HG03354 (cell line): ENCODE data around the gene SMARCC1.

Experiments
- ATAC-seq: cut with Tn5 transposase; IDR thresholded peaks from one replicate; pipeline ENCODE4 v1.9.1; 2021; ENCODE audit warnings: mild to moderate bottlenecking; ENCODE audit not compliant: unreplicated experiment, poor library complexity, severe bottlenecking

SMARCC1 gene

DNA sequence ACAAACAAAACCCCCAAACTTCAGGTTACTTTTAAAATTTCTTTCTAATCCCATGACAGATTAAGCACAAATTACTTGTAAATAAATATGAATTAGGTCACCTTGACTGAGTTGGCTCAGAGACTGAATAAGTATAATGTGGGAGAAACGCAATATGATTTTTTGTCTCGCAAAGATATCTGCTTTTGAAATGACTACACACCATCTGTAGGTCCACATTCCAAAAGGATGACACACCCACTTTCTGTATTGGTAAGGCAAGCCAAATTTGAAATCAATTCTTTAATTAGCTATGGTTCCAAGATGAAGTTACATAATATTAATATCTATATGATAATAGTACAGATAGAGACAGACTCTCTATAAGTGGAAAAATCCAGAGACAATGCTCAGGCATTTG lies 136.1 kb downstream of the SMARCC1 start:
- no peak for ATAC-seq

DNA sequence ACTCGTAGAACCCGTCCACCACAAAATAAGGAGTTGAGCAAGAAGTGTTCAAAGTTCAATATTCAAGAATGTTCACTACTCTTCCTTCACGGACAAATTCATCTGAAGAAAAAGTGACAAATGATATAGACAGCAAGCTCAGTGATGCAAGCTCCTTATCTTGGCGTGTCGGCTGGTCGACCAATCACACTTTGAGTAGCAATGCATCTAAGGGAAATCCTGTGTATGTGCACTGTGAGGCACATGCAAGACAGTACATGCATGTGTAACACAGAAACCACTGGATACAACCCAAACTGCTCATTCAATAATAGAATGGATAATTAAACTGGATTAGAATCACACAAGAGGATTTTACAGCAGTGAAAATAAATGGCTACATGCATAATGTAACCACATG lies 138.6 kb downstream of the SMARCC1 start:
- no peak for ATAC-seq

DNA sequence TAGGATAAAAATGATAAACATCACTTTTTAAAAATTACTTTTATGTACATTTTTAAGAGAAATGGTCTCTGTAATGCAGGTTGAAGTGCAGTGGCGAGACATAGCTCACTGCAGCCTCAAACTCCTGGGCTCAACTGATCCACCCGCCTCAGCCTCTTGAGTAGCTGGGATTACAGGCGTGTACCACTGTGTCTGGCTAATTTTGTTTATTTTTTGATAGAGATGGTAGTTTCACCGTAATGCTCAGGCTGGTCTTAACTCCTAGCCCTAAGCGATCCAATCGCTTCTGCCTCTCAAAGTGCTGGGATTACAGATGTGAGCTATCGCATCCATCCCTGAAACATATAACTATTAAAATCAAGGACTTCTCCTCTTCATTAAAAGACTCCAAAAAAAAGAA lies 140.0 kb downstream of the SMARCC1 start:
- no peak for ATAC-seq

DNA sequence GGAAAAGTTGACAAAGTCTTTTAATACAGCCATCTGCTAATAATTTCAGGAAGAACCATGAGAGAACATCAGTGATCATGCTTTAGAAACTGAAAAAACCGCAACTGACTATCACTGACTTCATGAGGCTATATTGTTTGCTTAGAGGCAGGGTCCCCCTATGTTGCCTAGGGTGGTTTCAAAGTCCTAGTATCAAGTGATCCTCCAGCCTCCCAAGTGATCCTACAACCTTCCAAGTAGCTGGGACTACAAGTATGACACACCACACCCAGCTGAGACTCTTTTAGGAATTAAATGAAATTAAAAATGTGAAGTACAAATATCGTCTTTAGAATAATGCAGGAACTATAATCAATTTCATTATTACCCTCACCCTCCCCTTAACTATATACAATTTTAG lies 144.8 kb downstream of the SMARCC1 start:
- ATAC-seq: no peak

DNA sequence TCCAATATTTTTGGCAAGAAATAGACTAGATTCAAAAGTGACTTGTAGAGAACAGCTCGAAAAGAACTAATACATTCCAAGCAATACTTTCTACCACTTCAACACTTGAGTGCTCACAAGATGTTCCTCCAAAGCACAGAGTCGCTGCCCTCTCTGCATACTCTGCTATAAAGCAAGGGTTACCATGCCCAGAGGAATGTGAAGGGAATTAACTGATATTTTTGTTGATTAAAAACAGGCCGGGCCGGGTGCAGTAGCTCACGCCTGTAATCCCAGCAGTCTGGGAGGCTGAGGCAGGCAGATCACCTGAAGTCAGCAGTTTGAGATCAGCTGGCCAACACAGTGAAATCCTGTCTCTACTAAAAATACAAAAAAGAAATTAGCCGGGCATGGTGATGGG lies 145.5 kb downstream of the SMARCC1 start:
- ATAC-seq: no peak

DNA sequence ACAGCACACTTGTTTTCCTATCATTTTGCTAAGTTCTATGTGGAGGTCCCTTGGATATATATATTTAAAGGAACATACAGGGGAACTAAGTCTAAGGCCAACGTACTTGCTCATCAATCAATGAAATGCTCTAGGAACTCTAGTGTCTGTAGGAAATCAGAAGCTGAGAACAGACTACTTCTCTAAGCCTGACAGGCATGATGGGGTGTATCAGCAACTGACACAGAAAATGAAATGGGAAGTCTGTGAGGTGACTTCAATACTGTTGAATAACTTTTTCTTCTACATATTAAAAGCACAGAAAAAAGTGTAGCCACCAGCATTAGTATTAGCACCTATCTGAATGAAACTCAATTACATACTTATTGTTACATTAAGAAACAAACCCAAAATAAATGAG lies 146.2 kb downstream of the SMARCC1 start:
- ATAC-seq: no peak

DNA sequence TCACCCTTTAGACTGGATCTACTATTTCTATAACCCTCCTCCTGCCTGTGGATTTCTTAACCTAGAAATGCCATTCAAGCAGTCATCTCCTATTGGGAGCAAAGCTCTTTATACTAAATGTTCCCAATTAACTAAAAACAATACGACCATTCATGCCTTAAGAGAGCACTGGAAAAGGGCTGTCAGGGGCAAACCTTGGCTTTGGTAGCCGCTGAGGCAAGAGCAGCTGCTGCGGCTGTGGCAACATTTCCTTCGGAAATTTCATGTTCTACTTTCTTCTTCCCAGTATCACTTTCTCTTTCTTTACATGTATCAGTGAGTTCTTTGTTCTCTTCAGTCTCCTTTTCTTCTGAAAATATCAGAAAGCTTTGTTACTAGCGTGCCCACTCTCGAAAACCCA lies 146.7 kb downstream of the SMARCC1 start:
- no peak for ATAC-seq

DNA sequence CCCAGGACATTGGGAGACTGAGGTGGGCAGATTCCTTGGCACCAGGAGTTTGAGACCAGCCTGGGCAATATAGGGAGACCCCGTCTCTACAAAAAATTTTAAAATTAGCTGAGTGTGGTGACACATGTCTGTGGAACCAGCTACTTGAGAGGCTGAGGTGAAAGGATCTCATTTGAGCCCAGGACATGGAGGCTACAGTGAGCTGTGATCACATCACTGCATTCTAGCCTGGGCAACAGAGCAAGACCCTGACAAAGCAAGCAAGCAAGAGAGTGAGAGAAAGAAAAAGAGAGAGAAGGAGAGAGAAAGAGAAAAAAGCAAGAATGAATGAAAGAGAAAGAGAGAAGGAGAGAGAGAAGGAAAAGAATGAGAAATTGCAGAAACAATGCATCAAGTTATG lies 150.9 kb downstream of the SMARCC1 start:
- ATAC-seq: no peak

DNA sequence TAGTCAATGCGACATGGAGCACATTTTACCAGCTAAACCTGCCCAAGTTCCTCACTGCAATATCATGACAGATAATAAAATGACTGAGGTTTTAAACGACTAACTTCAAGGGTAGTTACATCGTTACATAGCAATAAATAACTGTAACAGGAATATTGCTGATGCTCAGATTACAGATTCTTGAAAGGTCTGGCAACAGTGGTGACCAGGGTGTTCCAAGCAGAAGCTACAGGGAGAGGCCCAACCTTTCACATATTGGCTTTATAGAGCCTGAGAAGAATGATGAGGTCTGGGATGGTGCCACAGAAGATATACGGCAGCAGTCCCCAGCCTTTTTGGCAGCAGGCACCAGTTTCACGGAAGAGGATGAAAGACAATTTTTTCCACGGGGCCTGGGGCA lies 151.9 kb downstream of the SMARCC1 start:
- ATAC-seq: no peak

DNA sequence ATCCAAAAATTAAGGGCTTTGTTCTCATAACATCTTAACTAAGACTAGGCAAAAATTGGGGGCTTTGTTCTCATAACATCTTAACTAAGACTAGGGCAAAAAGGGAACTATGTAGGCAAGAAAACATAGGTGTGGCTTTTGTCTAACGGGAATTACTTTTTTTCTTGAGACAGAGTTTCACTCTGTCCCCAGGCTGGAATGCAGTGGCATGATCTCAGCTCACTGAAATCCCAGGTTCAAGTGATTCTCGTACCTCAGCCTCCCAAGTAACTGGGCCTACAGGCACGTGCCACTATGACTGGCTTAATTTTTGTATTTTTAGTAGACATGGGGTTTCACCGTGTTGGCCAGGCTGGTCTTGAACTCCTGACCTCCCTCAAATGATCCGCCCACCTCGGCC lies 153.3 kb downstream of the SMARCC1 start:
- no peak for ATAC-seq

DNA sequence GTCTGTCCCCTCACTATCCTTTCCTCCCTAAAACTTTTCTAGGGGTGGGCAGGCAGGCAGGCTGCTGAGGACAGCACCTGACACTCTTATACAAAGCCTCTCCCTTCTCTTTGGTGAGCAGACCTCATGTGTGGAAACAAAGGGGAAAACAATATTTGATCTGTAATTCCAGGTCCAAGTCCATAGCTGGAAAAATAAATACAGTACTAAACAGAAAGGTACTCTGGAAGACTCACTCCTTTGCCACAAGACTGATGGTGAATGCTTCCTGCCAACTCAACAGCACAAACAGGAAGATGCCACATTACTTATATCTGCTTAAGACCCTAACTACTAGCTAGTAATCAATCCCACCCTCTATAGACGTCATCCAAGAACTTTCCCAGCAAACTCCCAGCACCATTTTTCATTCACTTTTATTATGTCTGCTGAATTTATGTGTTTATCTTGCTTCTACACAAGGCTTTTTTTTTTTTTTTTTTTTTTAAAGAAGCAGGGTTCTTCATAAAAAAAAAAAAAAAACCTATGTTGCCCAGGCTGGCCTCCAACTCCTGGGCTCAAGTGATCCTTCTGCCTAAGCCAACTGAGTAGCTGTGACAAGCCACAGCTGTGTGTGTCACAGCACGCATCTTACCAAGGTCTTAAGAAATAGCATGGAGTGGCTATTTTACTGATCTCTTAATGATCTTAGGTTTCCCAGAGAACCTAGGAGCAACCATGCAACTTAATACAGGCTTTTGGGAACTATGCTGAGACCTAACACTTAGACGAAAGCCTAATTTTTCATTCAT lies 158.8 kb downstream of the SMARCC1 start:
- ATAC-seq: no peak

DNA sequence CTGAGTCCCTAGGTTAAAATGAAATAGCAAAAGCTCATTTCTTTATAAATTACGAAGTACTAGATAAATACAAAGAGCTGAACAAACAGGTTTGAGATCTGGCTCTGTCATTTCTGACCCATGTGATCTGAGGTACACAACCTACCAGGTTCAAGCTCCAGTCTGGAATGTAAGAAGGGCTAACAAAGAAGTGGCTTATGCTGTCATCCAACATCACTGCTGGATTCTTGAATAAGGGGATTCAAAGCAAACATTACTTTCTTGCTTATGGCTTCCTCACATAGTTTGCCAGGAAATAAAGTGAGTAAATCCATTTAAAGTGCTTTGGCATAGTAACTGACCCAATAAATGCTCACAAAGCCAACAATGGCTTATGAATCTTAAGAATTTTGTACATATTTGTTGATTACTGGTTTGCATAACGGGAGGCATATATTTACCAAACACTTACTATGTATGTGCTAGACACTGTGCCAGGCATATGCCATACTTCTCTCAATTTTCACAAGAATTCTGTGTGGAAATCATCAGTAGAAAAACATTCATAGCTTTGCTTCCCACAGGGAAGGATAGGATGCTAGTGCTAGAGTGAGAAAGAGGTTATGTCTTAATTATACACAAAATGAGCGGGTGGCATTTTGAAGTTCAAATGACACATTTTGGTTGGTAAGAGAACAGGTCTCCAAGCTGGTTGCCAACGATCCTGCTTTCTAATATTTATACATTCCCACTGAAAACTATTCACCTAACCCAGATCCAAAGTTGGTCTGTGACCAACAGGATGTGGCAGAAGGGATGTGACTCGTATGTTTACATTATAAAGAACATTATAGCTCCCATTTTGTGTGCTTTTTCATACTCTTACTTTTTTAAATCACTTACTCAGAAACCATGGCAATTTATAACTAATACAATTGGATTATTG lies 164.3 kb downstream of the SMARCC1 start:
- ATAC-seq: no peak

DNA sequence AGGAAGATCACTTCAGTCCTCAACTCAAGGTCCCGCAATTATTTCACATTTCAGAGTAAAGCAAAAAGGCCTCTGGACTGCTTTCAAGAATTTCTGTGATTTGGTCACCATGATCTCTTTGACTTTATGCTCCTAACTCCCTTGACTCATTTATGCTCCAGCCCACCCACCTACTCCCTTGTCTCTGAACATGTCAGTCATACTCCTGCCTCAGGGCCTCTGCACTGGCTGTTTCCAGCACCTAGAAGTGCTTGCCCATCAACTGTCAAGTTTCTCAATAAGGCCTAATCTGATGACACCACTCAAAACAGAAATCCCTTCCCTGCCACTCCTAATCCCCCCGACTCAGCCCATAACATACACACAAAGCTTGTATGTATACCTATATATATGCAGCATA lies 166.9 kb downstream of the SMARCC1 start:
- ATAC-seq: no peak

DNA sequence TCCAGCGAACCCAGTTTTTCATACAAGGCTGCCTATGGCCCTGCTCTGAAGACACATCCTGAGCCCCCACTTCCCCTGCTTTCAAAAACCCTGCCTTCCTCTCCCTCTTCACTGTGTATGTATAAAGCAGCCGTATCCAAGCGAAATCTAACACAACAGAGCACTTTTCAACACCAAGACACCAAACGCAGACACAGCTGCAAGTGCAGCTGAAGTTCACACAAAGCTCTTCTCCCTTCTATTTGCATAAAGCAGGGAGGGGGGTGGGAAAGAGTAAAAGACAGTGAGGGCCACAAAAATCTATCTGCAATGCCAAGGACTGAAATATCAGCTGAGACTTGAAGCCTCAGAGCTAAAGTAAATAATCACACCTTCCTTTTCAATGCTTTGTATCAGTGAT lies 168.0 kb downstream of the SMARCC1 start:
- no peak for ATAC-seq

DNA sequence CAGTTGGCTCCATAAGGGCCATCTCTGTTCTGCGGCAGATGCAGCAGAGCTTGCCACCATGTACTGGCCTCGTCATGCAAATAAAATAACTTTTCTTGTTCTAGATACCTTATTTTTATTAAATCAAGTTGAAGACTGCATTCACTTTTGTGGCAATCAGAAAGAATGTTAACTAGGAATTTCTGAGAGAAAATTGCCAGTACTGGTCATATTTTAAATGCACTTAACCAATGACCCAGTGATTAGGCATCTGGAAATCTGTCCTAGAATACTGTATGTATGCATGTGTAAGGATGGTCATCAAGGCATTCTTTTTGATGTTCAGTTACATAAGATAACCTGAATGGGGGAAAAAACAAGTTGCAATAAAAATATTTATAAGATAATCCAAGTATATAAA lies 168.8 kb downstream of the SMARCC1 start:
- no peak for ATAC-seq

DNA sequence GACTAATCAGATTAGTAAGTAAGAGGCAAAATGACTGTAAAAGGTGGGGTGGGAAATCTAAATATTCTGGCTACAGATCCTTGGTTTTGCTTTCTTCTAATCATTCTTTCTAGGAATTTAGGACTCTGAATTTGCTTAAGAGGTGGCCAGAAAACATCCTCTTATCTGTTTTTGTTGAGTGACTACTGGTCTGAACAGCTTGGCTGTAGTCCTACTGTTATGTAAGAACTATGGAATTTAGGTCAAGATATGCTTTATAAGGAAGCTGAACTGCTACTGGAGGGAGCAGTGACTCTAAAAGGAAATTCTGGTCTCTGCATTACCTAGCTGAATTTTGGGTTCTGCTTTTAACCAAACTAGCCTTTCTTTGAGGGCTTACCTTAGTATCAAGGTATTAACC lies 169.5 kb downstream of the SMARCC1 start:
- no peak for ATAC-seq

DNA sequence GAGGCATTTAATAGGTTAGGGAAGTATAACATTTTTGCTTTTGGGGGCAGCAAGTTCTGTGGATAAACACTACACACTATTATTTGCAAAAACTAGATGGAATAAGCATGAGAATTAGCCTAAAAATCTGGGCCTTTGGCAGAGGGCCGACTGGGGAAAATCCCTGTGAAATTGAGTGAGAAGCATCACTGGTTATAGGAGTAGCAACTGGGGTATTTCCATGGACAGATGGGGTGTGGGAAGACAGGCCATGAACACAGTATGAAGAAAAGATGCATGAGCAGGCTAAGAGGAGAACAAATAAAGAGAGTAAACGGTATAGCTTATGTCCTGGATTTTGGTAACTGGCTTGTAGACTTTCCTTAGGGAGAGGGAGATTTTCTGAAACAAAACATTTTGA lies 170.1 kb downstream of the SMARCC1 start:
- no peak for ATAC-seq

DNA sequence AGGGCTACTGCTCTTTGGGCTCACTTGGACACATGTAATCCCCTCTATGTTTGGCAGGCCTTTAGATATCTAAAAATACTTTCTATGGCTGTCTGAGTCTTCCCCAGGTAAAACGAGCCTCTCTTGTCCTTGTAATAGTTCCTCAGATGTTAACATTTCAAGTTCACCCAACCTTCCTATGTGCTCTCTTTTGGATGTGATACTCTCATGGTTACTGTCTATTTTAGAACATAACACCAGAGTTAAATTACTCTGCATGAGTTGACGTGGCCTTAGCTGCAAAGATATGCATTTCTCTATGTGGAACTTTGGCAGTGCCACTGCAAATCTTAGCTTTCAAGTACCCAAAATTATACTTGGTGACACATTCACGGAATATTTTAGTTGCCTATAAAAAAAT lies 171.1 kb downstream of the SMARCC1 start:
- ATAC-seq: no peak

DNA sequence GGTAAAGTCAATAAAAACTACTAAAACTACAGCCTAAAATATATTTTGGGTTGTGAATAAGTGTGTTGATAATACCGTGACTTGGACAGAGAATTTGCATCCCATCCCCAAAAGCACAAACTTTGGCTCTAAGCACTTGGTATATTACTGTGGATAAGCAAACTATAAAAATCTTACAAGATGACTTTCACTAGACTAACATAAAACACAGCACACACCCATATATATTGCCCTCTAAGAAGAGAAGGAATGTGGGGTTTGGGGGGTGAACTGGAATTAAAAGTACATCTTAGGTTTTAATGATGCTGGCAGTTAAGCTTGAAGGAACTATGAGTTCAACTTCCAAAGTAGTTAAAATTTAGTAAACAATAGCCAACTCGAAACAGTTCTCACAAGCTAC lies 174.4 kb downstream of the SMARCC1 start:
- no peak for ATAC-seq

DNA sequence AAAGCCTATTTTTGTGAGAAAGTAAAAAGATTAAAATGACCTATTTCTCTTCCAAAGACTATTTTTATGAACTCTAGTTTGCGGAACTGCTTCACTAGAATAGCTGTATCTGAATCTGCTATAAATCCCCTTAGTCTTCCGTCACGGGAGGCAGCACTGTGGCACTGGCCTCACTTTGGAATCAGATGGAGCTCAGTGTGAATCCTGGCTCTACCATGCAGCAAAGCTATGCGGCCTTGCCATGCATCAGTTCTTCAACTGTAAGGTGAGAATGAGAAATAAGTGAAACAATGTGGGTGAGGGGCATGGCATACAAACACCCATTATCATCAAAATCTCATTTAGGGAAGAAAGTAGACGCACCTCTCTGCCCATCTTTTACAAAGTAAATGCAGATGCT lies 175.5 kb downstream of the SMARCC1 start:
- no peak for ATAC-seq

DNA sequence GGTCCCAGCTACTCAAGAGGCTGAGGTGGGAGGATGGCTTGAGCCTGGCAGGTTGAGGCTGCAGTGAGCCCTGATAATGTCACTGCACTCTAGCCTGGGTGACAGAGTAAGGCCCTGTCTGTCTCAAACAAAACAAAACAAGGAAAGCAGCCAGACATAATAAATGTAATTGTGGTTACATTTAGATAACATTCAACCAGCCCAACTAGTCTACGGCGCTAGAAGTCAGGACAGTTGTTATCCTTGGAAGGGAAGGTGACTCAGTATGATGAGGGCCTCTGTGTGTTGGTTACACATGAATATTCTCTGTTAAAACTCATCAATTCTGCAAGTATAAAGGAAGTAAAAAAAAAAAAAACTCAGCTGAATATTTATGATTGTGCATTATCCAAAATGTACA lies 176.0 kb downstream of the SMARCC1 start:
- ATAC-seq: no peak
